Karpas-422 (cell line): ENCODE data around the gene PTPN14. TPM values are rescaled to one million over a fixed set of nuclear protein-coding genes. Genes with fewer than 3 reads are reported as not detected.
A peak's percentile ranks its signal among the peaks of the same experiment; 100 is the strongest.

ENCODE experiments used
- DNase-seq: peaks from one replicate; pipeline ENCODE4 v3.0.0-alpha.2; 2015
- H2AFZ ChIP-seq: fragments of 200-600 bp; sonication (generic); 2 replicates; pipeline ENCODE4 v1.6.1; 2014; ENCODE audit warnings: antibody characterized with exemption, low read length, mixed read lengths
- H3K27ac ChIP-seq: fragments of 200-600 bp; sonication (generic); 2 replicates; pipeline ENCODE4 v1.5.1; 2014; ENCODE audit warnings: mild to moderate bottlenecking, low read length, moderate library complexity
- H3K27me3 ChIP-seq: fragments of 200-600 bp; sonication (generic); 2 replicates; pipeline ENCODE4 v1.6.1; 2014; ENCODE audit warnings: low read length, mixed read lengths
- H3K36me3 ChIP-seq: fragments of 200-600 bp; sonication (generic); 2 replicates; pipeline ENCODE4 v1.6.1; 2014; ENCODE audit warnings: low read length, mixed read lengths; ENCODE audit not compliant: insufficient read depth
- H3K4me1 ChIP-seq: fragments of 200-600 bp; sonication (generic); 2 replicates; pipeline ENCODE4 v1.6.1; 2014; ENCODE audit warnings: mild to moderate bottlenecking, low read length, mixed read lengths
- H3K4me2 ChIP-seq: fragments of 200-600 bp; sonication (generic); 2 replicates; pipeline ENCODE4 v1.6.1; 2014; ENCODE audit warnings: low read length, low read depth, mild to moderate bottlenecking; ENCODE audit not compliant: poor library complexity, severe bottlenecking
- H3K4me3 ChIP-seq: fragments of 200-600 bp; sonication (generic); 2 replicates; pipeline ENCODE4 v1.5.1; 2014; ENCODE audit warnings: mild to moderate bottlenecking, antibody characterized with exemption, low read length, mixed read lengths
- H3K79me2 ChIP-seq: fragments of 200-600 bp; sonication (generic); 2 replicates; pipeline ENCODE4 v1.6.1; 2014; ENCODE audit warnings: mild to moderate bottlenecking, low read length, mixed read lengths
- H3K9ac ChIP-seq: fragments of 200-600 bp; sonication (generic); 2 replicates; pipeline ENCODE4 v1.6.0; 2014; ENCODE audit warnings: low read length
- H3K9me2 ChIP-seq: fragments of 200-600 bp; sonication (generic), shearing (Covaris generic); replicated peaks from 2 replicates; pipeline ENCODE4 v1.6.0; 2014; ENCODE audit warnings: mild to moderate bottlenecking, low read length, moderate library complexity; ENCODE audit not compliant: insufficient read depth
- H3K9me3 ChIP-seq: fragments of 300-700, 200-600 bp; sonication (generic); 2 replicates; pipeline ENCODE4 v1.6.1; 2014; ENCODE audit warnings: low read length, mixed read lengths
- H4K20me1 ChIP-seq: fragments of 200-600 bp; sonication (generic); 2 replicates; pipeline ENCODE4 v1.6.1; 2014; ENCODE audit warnings: mild to moderate bottlenecking, antibody characterized with exemption, low read length, low read depth; ENCODE audit not compliant: insufficient read depth
- total RNA-seq: library from RNA; depleted of rRNA; stranded (reverse); fragments of >200 nt; shearing (Covaris generic); gene quantifications from 2 replicates; pipeline ENCODE4 v1.2.3, GENCODE V29; 2014; ENCODE audit warnings: low replicate concordance

PTPN14 gene
- total RNA-seq, 1 experiment from 2014 or later, result 0.56 TPM

GRCh38 chr1:214389734-214390133, 161.7 kb downstream of the PTPN14 start:
- Histone ChIP-seq H3K27me3 (no peaks in the 10 kb centered on the region), H3K27ac (no peak overlapping the region), H3K4me3 (no peak overlapping the region), H3K79me2 (no peaks in the 10 kb centered on the region), H3K4me1 (peaks cover 20% of the 10 kb centered on the region), H3K36me3 (no peaks in the 10 kb centered on the region), H3K4me2 (no peak overlapping the region), H2AFZ (no peak overlapping the region), H3K9me2 (no peaks in the 10 kb centered on the region), H3K9me3 (no peaks in the 10 kb centered on the region), H4K20me1 (no peaks in the 10 kb centered on the region), H3K9ac (no peak overlapping the region)
- DNase-seq, result no peak

- no peak for DNase-seq
- Histone ChIP-seq H3K36me3 (no peaks in the 10 kb centered on the region), H3K4me2 (no peak overlapping the region), H2AFZ (peak overlapping the region; percentile 60; the same call in 1 of the 2 replicates), H3K27me3 (no peaks in the 10 kb centered on the region), H3K9me2 (no peaks in the 10 kb centered on the region), H3K9ac (no peak overlapping the region), H3K9me3 (no peaks in the 10 kb centered on the region), H3K27ac (no peak overlapping the region), H3K4me1 (peaks cover 20% of the 10 kb centered on the region), H3K79me2 (no peaks in the 10 kb centered on the region), H3K4me3 (no peak overlapping the region), H4K20me1 (no peaks in the 10 kb centered on the region)
These were observed 164.7 kb downstream of the PTPN14 start for GRCh38 chr1:214386747-214387146.

- no peaks in the 10 kb centered on the region for H4K20me1 ChIP-seq
- H3K4me1 ChIP-seq, result peaks cover 20% of the 10 kb centered on the region
- peak overlapping the region; percentile 60; the same call in 1 of the 2 replicates for H2AFZ ChIP-seq
- no peaks in the 10 kb centered on the region for H3K9me2 ChIP-seq
- no peak overlapping the region for H3K27ac ChIP-seq
- DNase-seq, result no peak
- H3K4me2 ChIP-seq, result no peak overlapping the region
- no peak overlapping the region for H3K4me3 ChIP-seq
- no peaks in the 10 kb centered on the region for H3K27me3 ChIP-seq
- H3K9me3 ChIP-seq, result no peaks in the 10 kb centered on the region
- H3K36me3 ChIP-seq, result no peaks in the 10 kb centered on the region
- no peak overlapping the region for H3K9ac ChIP-seq
- H3K79me2 ChIP-seq, result no peaks in the 10 kb centered on the region
These were observed 165.1 kb downstream of the PTPN14 start for GRCh38 chr1:214386333-214386732.

- no peaks in the 10 kb centered on the region for H3K9me3 ChIP-seq
- no peak overlapping the region for H3K4me3 ChIP-seq
- H4K20me1 ChIP-seq, result no peaks in the 10 kb centered on the region
- no peaks in the 10 kb centered on the region for H3K36me3 ChIP-seq
- H3K27ac ChIP-seq, result no peak overlapping the region
- H2AFZ ChIP-seq, result no peak overlapping the region
- H3K79me2 ChIP-seq, result no peaks in the 10 kb centered on the region
- no peak overlapping the region for H3K9ac ChIP-seq
- no peak for DNase-seq
- no peaks in the 10 kb centered on the region for H3K27me3 ChIP-seq
- H3K4me1 ChIP-seq, result peaks cover 15% of the 10 kb centered on the region
- no peak overlapping the region for H3K4me2 ChIP-seq
- H3K9me2 ChIP-seq, result no peaks in the 10 kb centered on the region
These were observed 166.0 kb downstream of the PTPN14 start for GRCh38 chr1:214385428-214385827.

- H3K36me3 ChIP-seq, result no peaks in the 10 kb centered on the region
- peak overlapping the region; percentile 78; the same call in 1 of the 2 replicates for H2AFZ ChIP-seq
- H3K4me2 ChIP-seq, result no peak overlapping the region
- H3K27ac ChIP-seq, result no peak overlapping the region
- H3K9me2 ChIP-seq, result no peaks in the 10 kb centered on the region
- H3K9ac ChIP-seq, result no peak overlapping the region
- H3K4me3 ChIP-seq, result no peak overlapping the region
- peaks cover 12% of the 10 kb centered on the region for H3K4me1 ChIP-seq
- no peaks in the 10 kb centered on the region for H4K20me1 ChIP-seq
- H3K79me2 ChIP-seq, result no peaks in the 10 kb centered on the region
- H3K9me3 ChIP-seq, result no peaks in the 10 kb centered on the region
- no peak for DNase-seq
- no peaks in the 10 kb centered on the region for H3K27me3 ChIP-seq
These were observed 166.9 kb downstream of the PTPN14 start for GRCh38 chr1:214384373-214385079.

- DNase-seq, result no peak
- Histone ChIP-seq H3K4me3 (no peak overlapping the region), H3K9ac (no peak overlapping the region), H2AFZ (no peak overlapping the region), H3K36me3 (no peaks in the 10 kb centered on the region), H4K20me1 (no peaks in the 10 kb centered on the region), H3K79me2 (no peaks in the 10 kb centered on the region), H3K4me1 (peaks cover 10% of the 10 kb centered on the region), H3K27ac (no peak overlapping the region), H3K9me2 (no peaks in the 10 kb centered on the region), H3K4me2 (no peak overlapping the region), H3K9me3 (no peaks in the 10 kb centered on the region), H3K27me3 (no peaks in the 10 kb centered on the region)
These were observed 167.7 kb downstream of the PTPN14 start for GRCh38 chr1:214383381-214384372.

- no peak overlapping the region for H3K4me2 ChIP-seq
- H3K27ac ChIP-seq, result no peak overlapping the region
- H3K36me3 ChIP-seq, result no peaks in the 10 kb centered on the region
- H3K4me3 ChIP-seq, result no peak overlapping the region
- no peaks in the 10 kb centered on the region for H4K20me1 ChIP-seq
- DNase-seq, result no peak
- H3K9me3 ChIP-seq, result no peaks in the 10 kb centered on the region
- no peak overlapping the region for H3K9ac ChIP-seq
- H3K4me1 ChIP-seq, result peaks cover 9% of the 10 kb centered on the region
- no peaks in the 10 kb centered on the region for H3K9me2 ChIP-seq
- no peaks in the 10 kb centered on the region for H3K27me3 ChIP-seq
- no peak overlapping the region for H2AFZ ChIP-seq
- H3K79me2 ChIP-seq, result no peaks in the 10 kb centered on the region
These were observed 170.3 kb downstream of the PTPN14 start for GRCh38 chr1:214380986-214381695.

- Histone ChIP-seq H3K4me1 (peaks cover 9% of the 10 kb centered on the region), H3K4me2 (no peak overlapping the region), H3K4me3 (no peak overlapping the region), H3K27me3 (no peaks in the 10 kb centered on the region), H2AFZ (no peak overlapping the region), H4K20me1 (no peaks in the 10 kb centered on the region), H3K9me3 (no peaks in the 10 kb centered on the region), H3K9ac (no peak overlapping the region), H3K79me2 (no peaks in the 10 kb centered on the region), H3K9me2 (no peaks in the 10 kb centered on the region), H3K36me3 (no peaks in the 10 kb centered on the region), H3K27ac (no peak overlapping the region)
- DNase-seq, result no peak
These were observed 171.0 kb downstream of the PTPN14 start for GRCh38 chr1:214380396-214380795.
